ENCODE results near the gene ST6GALNAC2.
"Not testable (repeated sequence)": the region's sequence is repeated elsewhere in the genome, so short reads cannot be mapped to it uniquely, and the experiment has no call there.

The ST6GALNAC2 gene

GRCh38 chr17:76570457-76570856 lies 15.2 kb downstream of the ST6GALNAC2 start:
- DNase-seq (ENCODE audit: low spot score) = no peak

GRCh38 chr17:76569607-76570279 lies 15.9 kb downstream of the ST6GALNAC2 start:
- DNase-seq (ENCODE audit: low spot score) = no peak

DNA sequence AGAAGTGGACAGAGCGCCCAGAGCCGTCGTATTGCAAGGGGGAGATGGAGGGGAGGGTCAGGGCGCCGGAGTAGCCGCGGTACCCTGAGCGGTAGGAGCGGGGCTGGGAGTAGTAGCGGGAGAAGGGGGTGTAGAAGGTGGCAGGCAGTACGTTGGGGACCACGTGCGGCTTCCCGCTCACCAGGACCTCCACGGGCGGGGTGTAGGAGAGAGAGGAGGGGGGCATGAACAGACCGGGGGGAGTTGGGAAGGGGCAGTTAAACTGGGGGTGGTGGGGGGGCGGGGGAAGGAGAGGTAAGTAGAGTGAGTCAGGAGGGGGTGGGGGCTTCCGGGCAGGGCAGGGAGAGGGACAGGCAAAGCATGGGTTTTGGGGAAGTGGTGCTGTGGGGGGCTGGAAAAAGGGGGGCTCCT lies 16.8 kb downstream of the ST6GALNAC2 start:
- DNase-seq (ENCODE audit: low spot score) = no peak

DNA sequence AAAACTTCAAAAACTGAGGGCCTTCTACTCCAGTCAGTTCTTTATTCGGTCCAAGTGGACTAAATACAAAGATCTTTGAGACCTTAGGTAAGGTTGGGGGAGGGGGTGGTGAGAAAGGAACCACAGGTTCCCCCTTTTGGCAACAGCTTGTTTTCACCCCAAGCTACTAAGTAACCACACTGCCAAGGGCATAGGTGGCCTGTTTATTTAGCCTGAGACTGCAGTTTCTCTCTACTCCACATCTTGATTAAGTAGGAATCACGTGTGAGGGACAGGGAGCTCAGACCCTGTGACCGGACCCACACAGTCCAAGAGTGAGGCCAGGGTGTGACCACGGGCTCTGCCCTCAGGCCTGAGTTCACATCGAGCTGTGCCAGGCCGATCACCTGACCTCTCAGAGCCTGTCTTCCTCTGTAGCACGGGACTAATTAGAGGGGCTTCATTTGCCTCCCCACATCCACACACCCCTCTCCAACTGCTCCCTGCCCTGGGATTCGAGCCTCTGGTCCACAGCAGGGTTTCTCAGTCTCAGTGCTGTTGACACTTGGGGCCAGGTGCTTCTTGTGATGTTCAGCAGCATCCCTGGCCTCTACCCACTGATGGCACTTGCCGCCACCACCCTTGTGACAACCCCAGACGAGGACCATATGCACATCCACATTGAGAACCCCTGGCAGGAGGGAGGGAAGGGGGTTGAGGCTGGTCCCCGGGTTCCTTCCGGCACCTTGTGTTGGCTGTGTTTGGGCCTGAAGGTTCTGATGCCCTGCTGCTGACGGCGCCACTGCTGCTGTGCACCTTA lies 17.8 kb downstream of the ST6GALNAC2 start:
- DNase-seq (ENCODE audit: low spot score) = no peak

GRCh38 chr17:76566988-76567431 lies 18.6 kb downstream of the ST6GALNAC2 start:
- DNase-seq (ENCODE audit: low spot score) = no peak

DNA sequence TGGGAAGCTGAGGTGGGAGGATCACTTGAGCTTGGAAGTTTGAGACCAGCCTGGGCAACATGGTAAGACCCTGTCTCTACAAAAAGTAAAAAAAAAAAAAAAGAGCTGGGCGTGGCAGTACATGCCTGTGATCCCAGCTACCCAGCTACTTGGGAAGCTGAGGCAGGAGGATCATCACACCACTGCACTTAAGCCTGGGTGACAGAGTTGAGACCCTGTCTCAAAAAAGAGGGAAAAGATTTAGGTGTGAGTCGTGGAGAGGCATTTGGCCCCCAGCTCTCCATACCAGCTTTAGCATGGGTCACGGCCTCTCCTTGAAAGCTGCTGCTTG lies 19.1 kb downstream of the ST6GALNAC2 start:
- no peak for DNase-seq (ENCODE audit: low spot score)

DNA sequence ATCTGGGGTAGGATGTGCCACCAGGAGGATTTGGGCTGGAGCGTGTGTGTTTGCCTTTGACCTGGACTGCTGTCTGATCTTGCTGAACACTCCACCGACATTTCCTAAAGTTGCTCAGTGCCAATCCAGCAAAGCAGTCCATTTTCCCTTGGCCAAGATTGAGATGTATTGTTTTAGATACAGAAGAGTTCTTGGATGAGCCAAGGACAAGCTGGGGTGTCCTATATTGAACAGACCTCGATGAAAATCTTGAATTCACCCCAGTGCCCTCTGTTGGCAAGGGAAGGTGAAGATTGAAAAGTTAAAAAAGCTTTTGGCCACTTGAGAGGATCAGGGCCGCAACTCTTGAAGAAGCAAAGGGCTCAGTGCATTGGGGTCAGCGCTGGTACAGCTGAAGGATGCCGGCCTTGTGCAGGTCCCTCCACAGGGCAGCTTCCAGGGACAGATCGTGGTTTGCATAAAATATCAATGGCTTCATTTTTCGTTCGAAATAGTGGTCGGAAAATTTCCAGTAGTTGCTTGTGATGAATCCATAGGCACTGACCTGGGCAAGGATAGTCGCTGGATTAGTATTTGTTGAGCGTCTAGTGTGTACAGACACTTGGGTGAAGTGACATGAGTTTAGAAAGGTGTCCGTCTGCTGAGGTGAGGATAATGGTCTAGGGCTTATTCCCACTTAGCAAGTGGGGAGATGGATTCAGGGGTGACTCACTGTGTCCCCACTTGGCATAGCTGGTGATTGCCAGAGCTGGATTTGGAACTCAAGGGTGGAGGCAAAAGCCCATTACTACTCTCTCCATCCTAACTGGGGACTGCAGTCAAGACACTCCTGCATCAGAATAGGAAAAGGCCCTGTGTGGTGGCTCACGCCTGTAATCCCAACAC lies 19.7 kb downstream of the ST6GALNAC2 start:
- DNase-seq (ENCODE audit: low spot score) = no peak

GRCh38 chr17:76564991-76565727 lies 20.5 kb downstream of the ST6GALNAC2 start:
- DNase-seq (ENCODE audit: low spot score) = not testable (repeated sequence)

DNA sequence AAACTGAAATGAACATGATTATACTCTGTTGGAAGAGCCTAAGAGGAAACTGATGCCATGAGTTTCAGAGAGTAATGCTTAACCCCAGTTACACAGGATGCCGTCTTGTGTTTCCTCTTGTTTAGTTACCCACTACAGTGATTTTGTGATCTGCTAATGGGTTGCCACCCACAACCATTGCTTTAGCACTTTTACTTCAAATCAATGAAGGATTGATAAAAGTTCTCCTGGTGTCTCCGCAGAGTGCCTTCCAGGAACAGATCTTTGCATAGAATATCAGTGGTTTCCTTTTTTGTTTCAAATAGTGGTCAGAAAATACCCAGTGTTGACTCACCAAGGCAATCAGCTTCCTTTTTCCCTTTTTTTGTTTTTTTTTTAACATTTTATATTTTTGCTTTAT lies 22.3 kb downstream of the ST6GALNAC2 start:
- DNase-seq (ENCODE audit: low spot score) = not testable (repeated sequence)

- peak; percentile 79 for DNase-seq (ENCODE audit: low spot score)
Measured at GRCh38 chr17:76562734-76563148, 22.9 kb downstream of the ST6GALNAC2 start.

GRCh38 chr17:76561799-76562268 lies 23.8 kb downstream of the ST6GALNAC2 start:
- DNase-seq (ENCODE audit: low spot score) = no peak

DNA sequence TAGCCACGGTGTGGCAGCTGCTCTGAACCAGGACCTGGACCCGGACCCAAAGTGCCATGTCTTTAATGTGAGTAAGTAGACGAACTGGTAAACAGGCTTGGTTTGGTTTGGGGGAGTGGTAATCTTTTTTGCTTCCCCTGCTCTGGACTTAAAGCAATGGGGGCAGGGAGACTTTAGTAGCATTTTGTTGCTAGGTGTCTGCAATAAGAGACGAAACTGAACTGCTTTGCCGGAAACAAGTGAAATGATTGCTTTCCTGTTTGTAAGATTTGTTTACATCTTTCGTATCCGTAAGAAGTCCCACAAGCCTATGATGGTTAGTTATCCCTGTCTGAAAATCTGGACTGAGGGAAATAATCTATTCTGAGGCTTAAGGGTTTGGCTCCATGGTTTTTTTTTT lies 24.3 kb downstream of the ST6GALNAC2 start:
- no peak for DNase-seq (ENCODE audit: low spot score)

GRCh38 chr17:76560877-76561221 lies 24.8 kb downstream of the ST6GALNAC2 start:
- no peak for DNase-seq (ENCODE audit: low spot score)

GRCh38 chr17:76560036-76560876 lies 25.4 kb downstream of the ST6GALNAC2 start:
- no peak for DNase-seq (ENCODE audit: low spot score)

DNA sequence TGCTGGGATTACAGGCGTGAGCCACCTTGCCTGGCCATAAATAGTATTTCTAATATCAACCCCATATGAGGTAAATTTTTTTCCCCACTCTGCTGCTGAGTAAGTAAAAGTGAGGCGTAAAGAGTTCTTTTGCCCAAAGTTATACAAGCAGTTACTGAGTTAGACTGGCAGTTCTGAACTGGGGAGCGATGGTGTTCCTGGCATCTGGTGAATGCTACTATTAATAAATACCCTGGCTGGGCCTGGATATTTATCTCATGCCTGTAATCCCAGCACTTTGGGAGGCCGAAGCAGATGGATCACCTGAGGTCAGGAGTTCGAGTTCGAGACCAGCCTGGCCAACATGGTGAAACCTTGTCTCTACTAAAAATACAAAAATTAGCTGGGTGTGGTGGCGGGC lies 26.2 kb downstream of the ST6GALNAC2 start:
- DNase-seq (ENCODE audit: low spot score) = not testable (repeated sequence)

DNA sequence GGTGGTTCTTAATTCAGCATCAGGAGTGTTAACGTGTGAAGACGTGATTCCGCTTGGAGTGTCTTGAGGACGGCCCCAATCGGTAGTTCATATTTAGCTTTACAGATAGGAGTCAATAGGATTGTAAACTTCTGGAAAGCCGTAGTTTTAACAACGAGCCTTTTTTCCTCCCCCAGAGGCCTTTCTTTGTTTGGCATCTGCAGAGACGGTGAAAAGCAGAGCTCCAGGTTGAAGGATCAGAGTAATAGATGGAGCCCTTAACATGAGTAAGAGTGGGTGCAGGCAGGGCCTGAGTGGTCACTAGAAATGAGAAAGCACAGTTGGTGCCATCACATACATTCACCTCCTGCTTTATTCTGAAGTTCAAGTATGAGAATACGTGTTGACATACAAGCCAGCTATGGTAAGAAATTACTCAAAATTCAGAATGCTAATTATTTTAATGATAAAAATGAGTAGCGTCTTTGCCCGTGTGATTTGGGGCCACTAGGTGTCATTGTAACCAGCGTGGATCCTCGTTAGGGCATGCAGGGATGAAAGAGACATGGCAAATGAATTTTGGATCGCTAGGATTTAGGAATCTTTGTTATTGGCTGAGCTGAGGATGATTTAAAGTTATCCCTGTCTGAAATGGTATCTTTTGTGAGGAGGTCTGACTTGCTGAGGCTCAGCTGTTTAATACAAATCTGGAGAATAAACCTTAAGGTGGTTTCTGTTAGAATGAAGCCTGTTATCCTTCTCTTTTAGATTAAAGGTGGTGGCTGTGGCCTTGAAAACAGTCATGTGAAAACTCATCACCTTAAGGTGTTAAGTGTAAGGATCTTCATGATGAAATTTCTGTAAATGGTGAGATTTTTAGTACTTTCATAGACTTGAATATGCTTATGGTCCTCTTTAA lies 27.2 kb downstream of the ST6GALNAC2 start:
- peak; percentile 43 for DNase-seq (ENCODE audit: low spot score)

GRCh38 chr17:76557368-76558197 lies 28.1 kb downstream of the ST6GALNAC2 start:
- DNase-seq (ENCODE audit: low spot score) = peak; percentile 94

- peak; percentile 34 for DNase-seq (ENCODE audit: low spot score)
Measured at GRCh38 chr17:76556765-76557367, 28.8 kb downstream of the ST6GALNAC2 start.
